BE2C (cell line): ENCODE data around the gene NTSR2.
"Not testable (repeated sequence)": the region's sequence is repeated elsewhere in the genome, so short reads cannot be mapped to it uniquely, and the experiment has no call there.

Source experiments
- DNase-seq: peaks from one replicate; pipeline ENCODE4 v3.0.0-alpha.2; 2020
- H3K27me3 ChIP-seq: fragments of 250-450 bp; sonication (Bioruptor Pico); 2 replicates; pipeline ENCODE4 v1.5.1; 2020; ENCODE audit warnings: mild to moderate bottlenecking
- H3K36me3 ChIP-seq: fragments of 250-450 bp; sonication (Bioruptor Pico); 2 replicates; pipeline ENCODE4 v1.5.1; 2020; ENCODE audit warnings: mild to moderate bottlenecking
- H3K4me1 ChIP-seq: fragments of 250-450 bp; sonication (Bioruptor Pico); 2 replicates; pipeline ENCODE4 v1.5.1; 2020
- H3K4me3 ChIP-seq: 2 replicates; pipeline ENCODE4 v1.5.1; 2011; ENCODE audit warnings: low read depth, low read length
- H3K9me3 ChIP-seq: fragments of 250-450 bp; sonication (Bioruptor Pico); 2 replicates; pipeline ENCODE4 v1.5.1; 2020
- TF ChIP-seq, protein P1 (sequence below): IDR thresholded peaks from 2 replicates; pipeline ENCODE4 v1.5.1; 2012; ENCODE audit warnings: mild to moderate bottlenecking, low read depth, low read length

Gene NTSR2

DNA sequence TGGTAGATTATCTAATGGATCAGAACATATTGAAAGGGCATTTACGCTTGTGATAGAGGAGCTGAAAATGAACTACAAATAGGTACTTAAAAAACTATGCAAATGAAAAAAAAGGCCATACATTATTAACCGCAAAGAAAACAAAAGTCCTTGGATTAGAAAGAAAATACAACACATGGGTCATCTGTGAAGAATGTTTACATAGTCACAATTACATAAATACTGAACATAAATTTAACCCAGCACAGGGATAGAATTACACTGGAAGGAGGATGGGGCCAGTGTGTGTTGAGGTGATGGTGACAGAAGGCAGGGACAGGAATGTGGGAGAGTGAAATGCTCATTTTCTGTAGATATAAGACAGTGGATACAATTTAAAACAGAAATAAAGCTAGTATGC, 6.6 kb downstream of the NTSR2 start:
- Histone ChIP-seq H3K4me1 (no peaks in the 10 kb centered on the region), H3K4me3 (no peak overlapping the region), H3K36me3 (no peaks in the 10 kb centered on the region), H3K27me3 (no peaks in the 10 kb centered on the region), H3K9me3 (no peaks in the 10 kb centered on the region)
- no peak for DNase-seq
- TF ChIP-seq, protein P1, sequence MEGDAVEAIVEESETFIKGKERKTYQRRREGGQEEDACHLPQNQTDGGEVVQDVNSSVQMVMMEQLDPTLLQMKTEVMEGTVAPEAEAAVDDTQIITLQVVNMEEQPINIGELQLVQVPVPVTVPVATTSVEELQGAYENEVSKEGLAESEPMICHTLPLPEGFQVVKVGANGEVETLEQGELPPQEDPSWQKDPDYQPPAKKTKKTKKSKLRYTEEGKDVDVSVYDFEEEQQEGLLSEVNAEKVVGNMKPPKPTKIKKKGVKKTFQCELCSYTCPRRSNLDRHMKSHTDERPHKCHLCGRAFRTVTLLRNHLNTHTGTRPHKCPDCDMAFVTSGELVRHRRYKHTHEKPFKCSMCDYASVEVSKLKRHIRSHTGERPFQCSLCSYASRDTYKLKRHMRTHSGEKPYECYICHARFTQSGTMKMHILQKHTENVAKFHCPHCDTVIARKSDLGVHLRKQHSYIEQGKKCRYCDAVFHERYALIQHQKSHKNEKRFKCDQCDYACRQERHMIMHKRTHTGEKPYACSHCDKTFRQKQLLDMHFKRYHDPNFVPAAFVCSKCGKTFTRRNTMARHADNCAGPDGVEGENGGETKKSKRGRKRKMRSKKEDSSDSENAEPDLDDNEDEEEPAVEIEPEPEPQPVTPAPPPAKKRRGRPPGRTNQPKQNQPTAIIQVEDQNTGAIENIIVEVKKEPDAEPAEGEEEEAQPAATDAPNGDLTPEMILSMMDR, result no peak

GRCh38 chr2:11662882-11663281, 7.1 kb downstream of the NTSR2 start:
- no peaks in the 10 kb centered on the region for H3K27me3 ChIP-seq
- DNase-seq, result no peak
- TF ChIP-seq, protein P1, result no peak
- no peaks in the 10 kb centered on the region for H3K9me3 ChIP-seq
- no peak overlapping the region for H3K4me3 ChIP-seq
- no peaks in the 10 kb centered on the region for H3K36me3 ChIP-seq
- H3K4me1 ChIP-seq, result no peaks in the 10 kb centered on the region

GRCh38 chr2:11661891-11662435, 8.0 kb downstream of the NTSR2 start:
- TF ChIP-seq, protein P1, result no peak
- no peaks in the 10 kb centered on the region for H3K27me3 ChIP-seq
- DNase-seq, result no peak
- H3K9me3 ChIP-seq, result no peaks in the 10 kb centered on the region
- H3K36me3 ChIP-seq, result no peaks in the 10 kb centered on the region
- H3K4me3 ChIP-seq, result no peak overlapping the region
- H3K4me1 ChIP-seq, result no peaks in the 10 kb centered on the region

- H3K9me3 ChIP-seq, DNase-seq, H3K36me3 ChIP-seq, H3K27me3 ChIP-seq, H3K4me3 ChIP-seq, H3K4me1 ChIP-seq: not testable (repeated sequence)
These were observed 9.6 kb downstream of the NTSR2 start for GRCh38 chr2:11660396-11660795.

DNA sequence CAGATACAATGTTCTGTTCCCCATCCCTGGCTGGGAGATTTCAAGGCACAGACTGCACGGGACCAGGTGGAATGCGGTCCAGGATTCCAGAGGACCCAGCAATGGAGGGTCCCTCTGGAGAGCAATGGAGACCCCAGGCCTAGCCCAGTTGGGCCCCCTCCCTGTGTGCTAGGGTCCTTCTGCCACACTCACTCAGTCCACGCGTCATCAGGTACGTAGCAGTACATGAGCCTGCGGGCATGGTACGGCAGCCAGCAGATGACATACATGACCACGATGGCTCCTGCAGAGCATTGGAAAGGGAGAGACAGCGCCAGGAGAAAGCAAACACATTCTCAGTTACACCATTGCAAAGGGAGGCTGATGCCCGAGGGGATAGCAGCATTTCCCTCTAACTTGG, 10.1 kb downstream of the NTSR2 start:
- Histone ChIP-seq H3K4me3 (no peak overlapping the region), H3K9me3 (no peaks in the 10 kb centered on the region), H3K4me1 (no peaks in the 10 kb centered on the region), H3K36me3 (no peaks in the 10 kb centered on the region), H3K27me3 (no peaks in the 10 kb centered on the region)
- DNase-seq, result no peak
- TF ChIP-seq, protein P1, result no peak

DNA sequence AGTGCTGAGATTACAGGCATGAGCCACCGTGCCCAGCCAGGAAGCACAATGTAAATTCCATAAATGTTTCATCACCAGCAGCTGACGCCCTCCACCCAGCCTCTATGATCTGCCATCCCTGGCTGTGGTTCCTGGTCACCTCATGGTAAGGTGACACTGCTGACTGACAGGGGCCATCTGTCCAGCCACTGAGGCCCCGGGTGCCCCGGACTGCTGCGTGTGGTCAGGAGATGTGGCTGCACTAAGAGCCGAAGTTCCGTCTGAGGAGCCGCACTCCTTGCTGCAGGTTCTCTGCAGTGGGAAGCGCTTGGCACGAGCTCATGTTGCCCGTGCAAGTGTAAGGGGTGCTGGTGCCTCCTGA, 10.9 kb downstream of the NTSR2 start:
- no peaks in the 10 kb centered on the region for H3K27me3 ChIP-seq
- TF ChIP-seq, protein P1, result no peak

More for the DNA sequence above, 10.9 kb downstream of the NTSR2 start:
- H3K9me3 ChIP-seq, result no peaks in the 10 kb centered on the region
- H3K36me3 ChIP-seq, result no peaks in the 10 kb centered on the region
- no peak for DNase-seq
- no peaks in the 10 kb centered on the region for H3K4me1 ChIP-seq
- H3K4me3 ChIP-seq, result no peak overlapping the region
